ENCODE data around the gene NUCB2. TPM values are rescaled to one million over a fixed set of nuclear protein-coding genes. Genes with fewer than 3 reads are reported as not detected.
A peak's percentile ranks its signal among the peaks of the same experiment; 100 is the strongest.

Gene NUCB2
- total RNA-seq, 1 experiment from 2014 or later: 27.6 TPM

GRCh38 chr11:17229481-17230152 is 46.9 kb upstream of the NUCB2 start:
- ChIA-PET CTCF (interaction anchor here (0.6 to 0.7 kb wide), 4 partner anchors 21 to 156 kb away, joined by 3 to 5 read pairs (median 3); no protein-coding TSS in a partner anchor), POLR2A (ENCODE audit: unreplicated experiment) (interaction anchor here (0.7 kb wide), 1 partner anchor 21 kb away, joined by 7 read pairs; no protein-coding TSS in a partner anchor)
- Histone ChIP-seq H3K4me1 (ENCODE audit: insufficient read depth, low read length) (no peaks in the 10 kb centered on the region), H3K79me2 (ENCODE audit: low read length) (no peaks in the 10 kb centered on the region), H3K9me2 (replicated peaks; ENCODE audit: low read length) (no peaks in the 10 kb centered on the region), H2AFZ (ENCODE audit: low read length) (no peak overlapping the region; the same call in 1 of the 2 replicates), H3F3A (ENCODE audit: low read length, unreplicated experiment) (no peaks in the 10 kb centered on the region), H3K27me3 (ENCODE audit: low read length) (no peaks in the 10 kb centered on the region), H3K27ac (ENCODE audit: low read length) (no peak overlapping the region), H3K9me3 (ENCODE audit: low read length) (no peaks in the 10 kb centered on the region), H3K4me2 (ENCODE audit: low read length) (no peak overlapping the region), H3K4me3 (ENCODE audit: low read length) (no peak overlapping the region), H3K36me3 (ENCODE audit: low read depth, low read length) (no peaks in the 10 kb centered on the region), H3K9ac (ENCODE audit: low read length) (no peak overlapping the region), H4K20me1 (ENCODE audit: low read length) (no peaks in the 10 kb centered on the region)
- BruUV-seq (replicated peaks): no TSS peak
- intact Hi-C loops (cut with micrococcal nuclease): loop anchor here (2.0 to 10.0 kb wide), 3 partner anchors 37 to 275 kb away; no protein-coding TSS in a partner anchor
- no peak for DNase-seq
- no peak for TF ChIP-seq CTCF (conservative IDR thresholded peaks at IDR 0.05; ENCODE audit: low read depth, low read length)
- ATAC-seq: peak; percentile 18; the same call in 1 of the 2 replicates

GRCh38 chr11:17230867-17231851 is 45.4 kb upstream of the NUCB2 start:
- Histone ChIP-seq H3K4me3 (ENCODE audit: low read length) (no peak overlapping the region), H3K9me2 (replicated peaks; ENCODE audit: low read length) (no peaks in the 10 kb centered on the region), H2AFZ (ENCODE audit: low read length) (no peak overlapping the region), H3K4me1 (ENCODE audit: insufficient read depth, low read length) (no peaks in the 10 kb centered on the region), H3K27me3 (ENCODE audit: low read length) (no peaks in the 10 kb centered on the region), H3K4me2 (ENCODE audit: low read length) (no peak overlapping the region), H3K36me3 (ENCODE audit: low read depth, low read length) (no peaks in the 10 kb centered on the region), H3K9me3 (ENCODE audit: low read length) (no peaks in the 10 kb centered on the region), H3K9ac (ENCODE audit: low read length) (no peak overlapping the region), H3F3A (ENCODE audit: low read length, unreplicated experiment) (no peaks in the 10 kb centered on the region), H3K79me2 (ENCODE audit: low read length) (no peaks in the 10 kb centered on the region), H4K20me1 (ENCODE audit: low read length) (no peaks in the 10 kb centered on the region), H3K27ac (ENCODE audit: low read length) (no peak overlapping the region)
- DNase-seq (no peak), ATAC-seq (no peak)
- BruUV-seq (replicated peaks): no TSS peak
- POLR2A ChIA-PET (ENCODE audit: unreplicated experiment): no interaction called here
- TF ChIP-seq EZH2 (IDR thresholded peaks at IDR 0.05; ENCODE audit: low read length, unreplicated experiment) (no peak), EZH2phosphoT487 (IDR thresholded peaks at IDR 0.05; ENCODE audit: borderline replicate concordance, low read length) (no peak), CTCF (conservative IDR thresholded peaks at IDR 0.05; ENCODE audit: low read depth, low read length) (no peak)
- CTCF ChIA-PET: no interaction called here
- intact Hi-C loops (cut with micrococcal nuclease): loop anchor here (2.0 to 10.0 kb wide), 3 partner anchors 36 to 274 kb away; no protein-coding TSS in a partner anchor

Measured in PC-3 (cell line).